ENCODE data around the gene ACE2. TPM values are rescaled to one million over a fixed set of nuclear protein-coding genes. Genes with fewer than 3 reads are reported as not detected.

ACE2 gene
- total and polyA plus RNA-seq, 9 of the 15 experiments (the other 6 are each of a cell fraction or from before 2014, with no cell fraction given), result 0.03 to 0.09 (median 0.07) TPM; not detected in 6

GRCh38 chrX:15602761-15603160 is 2.0 kb upstream of the ACE2 start (continued):
- TF ChIP-seq, protein P1, sequence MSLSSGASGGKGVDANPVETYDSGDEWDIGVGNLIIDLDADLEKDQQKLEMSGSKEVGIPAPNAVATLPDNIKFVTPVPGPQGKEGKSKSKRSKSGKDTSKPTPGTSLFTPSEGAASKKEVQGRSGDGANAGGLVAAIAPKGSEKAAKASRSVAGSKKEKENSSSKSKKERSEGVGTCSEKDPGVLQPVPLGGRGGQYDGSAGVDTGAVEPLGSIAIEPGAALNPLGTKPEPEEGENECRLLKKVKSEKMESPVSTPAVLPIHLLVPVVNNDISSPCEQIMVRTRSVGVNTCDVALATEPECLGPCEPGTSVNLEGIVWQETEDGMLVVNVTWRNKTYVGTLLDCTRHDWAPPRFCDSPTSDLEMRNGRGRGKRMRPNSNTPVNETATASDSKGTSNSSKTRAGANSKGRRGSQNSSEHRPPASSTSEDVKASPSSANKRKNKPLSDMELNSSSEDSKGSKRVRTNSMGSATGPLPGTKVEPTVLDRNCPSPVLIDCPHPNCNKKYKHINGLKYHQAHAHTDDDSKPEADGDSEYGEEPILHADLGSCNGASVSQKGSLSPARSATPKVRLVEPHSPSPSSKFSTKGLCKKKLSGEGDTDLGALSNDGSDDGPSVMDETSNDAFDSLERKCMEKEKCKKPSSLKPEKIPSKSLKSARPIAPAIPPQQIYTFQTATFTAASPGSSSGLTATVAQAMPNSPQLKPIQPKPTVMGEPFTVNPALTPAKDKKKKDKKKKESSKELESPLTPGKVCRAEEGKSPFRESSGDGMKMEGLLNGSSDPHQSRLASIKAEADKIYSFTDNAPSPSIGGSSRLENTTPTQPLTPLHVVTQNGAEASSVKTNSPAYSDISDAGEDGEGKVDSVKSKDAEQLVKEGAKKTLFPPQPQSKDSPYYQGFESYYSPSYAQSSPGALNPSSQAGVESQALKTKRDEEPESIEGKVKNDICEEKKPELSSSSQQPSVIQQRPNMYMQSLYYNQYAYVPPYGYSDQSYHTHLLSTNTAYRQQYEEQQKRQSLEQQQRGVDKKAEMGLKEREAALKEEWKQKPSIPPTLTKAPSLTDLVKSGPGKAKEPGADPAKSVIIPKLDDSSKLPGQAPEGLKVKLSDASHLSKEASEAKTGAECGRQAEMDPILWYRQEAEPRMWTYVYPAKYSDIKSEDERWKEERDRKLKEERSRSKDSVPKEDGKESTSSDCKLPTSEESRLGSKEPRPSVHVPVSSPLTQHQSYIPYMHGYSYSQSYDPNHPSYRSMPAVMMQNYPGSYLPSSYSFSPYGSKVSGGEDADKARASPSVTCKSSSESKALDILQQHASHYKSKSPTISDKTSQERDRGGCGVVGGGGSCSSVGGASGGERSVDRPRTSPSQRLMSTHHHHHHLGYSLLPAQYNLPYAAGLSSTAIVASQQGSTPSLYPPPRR (CRISPR knock-in tag; IDR thresholded peaks at IDR 0.05; ENCODE audit: borderline replicate concordance), result no peak

DNA sequence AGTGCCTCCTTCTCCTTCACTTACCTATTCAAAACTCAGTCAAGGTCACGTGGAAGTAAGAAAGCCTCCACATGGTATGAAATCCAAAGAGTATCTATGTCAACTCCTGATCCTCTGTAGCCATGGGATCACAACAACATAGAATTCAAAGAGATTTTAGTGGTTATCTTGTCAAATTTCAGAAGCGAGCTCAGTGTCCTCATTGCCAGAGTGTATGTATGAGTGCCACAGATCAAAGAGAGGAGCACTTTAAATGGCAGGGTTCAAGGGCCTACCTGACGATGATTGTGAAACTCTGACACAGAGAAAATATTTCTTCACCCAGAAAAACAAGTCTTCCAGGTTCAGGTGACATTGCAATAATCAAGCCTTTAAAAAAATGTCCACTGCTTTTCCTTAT is 1.2 kb upstream of the ACE2 start:
- Histone ChIP-seq H4K20me1 (replicated peaks; ENCODE audit: control insufficient read depth, insufficient read depth, low read length) (no peaks in the 10 kb centered on the region), H3K4me2 (ENCODE audit: insufficient read depth, low read length) (no peak overlapping the region), H3K36me3 (ENCODE audit: control insufficient read depth, insufficient read depth, low read length) (no peaks in the 10 kb centered on the region), H3K27me3 (ENCODE audit: control insufficient read depth in 2 of 2, insufficient read depth in 2 of 2, low read length in 2 of 2) (no peaks in the 10 kb centered on the region), H3K9me1 (ENCODE audit: control insufficient read depth, insufficient read depth, low read length) (no peaks in the 10 kb centered on the region), H3K27ac (ENCODE audit: extremely low read depth, low read depth, low read length) (no peak overlapping the region), H3K9me3 (replicated peaks; ENCODE audit: control insufficient read depth, insufficient read depth, low read depth, low read length) (no peaks in the 10 kb centered on the region), H3K4me3 (no peak overlapping the region), H3K4me1 (replicated peaks in 1 of 2; ENCODE audit: control insufficient read depth in 2 of 2, insufficient read depth in 2 of 2, low read length in 2 of 2) (no peaks in the 10 kb centered on the region), H2AFZ (ENCODE audit: low read depth, low read length) (no peak overlapping the region), H3K9ac (ENCODE audit: insufficient read depth in 1 of 2, low read depth in 2 of 2, low read length in 2 of 2) (no peak overlapping the region), H3K79me2 (ENCODE audit: control insufficient read depth, insufficient read depth, low read length) (no peaks in the 10 kb centered on the region)
- WGBS (ENCODE audit: insufficient coverage, low coverage, missing lambda C conversion rate), result 25% methylated on average over 3 of the region's 3 CpGs
- POLR2A ChIA-PET, result no interaction called here
- DNase-seq (ENCODE audit: extremely low read depth in 1 of 4, low spot score in 3 of 4) (no peak), FAIRE-seq (no peak), ATAC-seq (no peak)
- CTCF ChIA-PET (ENCODE audit: low intra/inter-chr PET ratio), result no interaction called here
- in situ Hi-C loops (cut with MboI) (no loop called here), intact Hi-C loops (cut with micrococcal nuclease) (no loop called here)
- TF ChIP-seq AFF1 (IDR thresholded peaks at IDR 0.05; ENCODE audit: low read depth in 1 of 2, partially characterized antibody in 2 of 2) (no peak), RHOXF2B (CRISPR knock-in tag; conservative IDR thresholded peaks at IDR 0.05) (no peak), MAFG (tag; conservative IDR thresholded peaks at IDR 0.05) (no peak), ZNF134 (CRISPR knock-in tag; conservative IDR thresholded peaks at IDR 0.05) (no peak), EP300 (IDR thresholded peaks at IDR 0.05; ENCODE audit: low read length) (no peak), KAT2B (IDR thresholded peaks at IDR 0.05; ENCODE audit: low read depth, low read length) (no peak), ELF2 (CRISPR knock-in tag; IDR thresholded peaks at IDR 0.05) (no peak), TCF7 (IDR thresholded peaks at IDR 0.05; ENCODE audit: borderline replicate concordance) (no peak), KDM5B (IDR thresholded peaks at IDR 0.05; ENCODE audit: insufficient replicate concordance, low read depth, low read length) (no peak), ZNF507 (tag; conservative IDR thresholded peaks at IDR 0.05) (no peak), PHB2 (IDR thresholded peaks at IDR 0.05; ENCODE audit: low read depth) (no peak), MTA1 (IDR thresholded peaks at IDR 0.05; ENCODE audit: borderline replicate concordance) (no peak)
- no TSS peak for BruUV-seq (replicated peaks)
